G401.6 (cell line): ENCODE results near the gene S100A5.
"Not testable (repeated sequence)": the region's sequence is repeated elsewhere in the genome, so short reads cannot be mapped to it uniquely, and the experiment has no call there.

Source experiments
- FAIRE-seq: peaks from 2 replicates; lab custom pipeline; 2012; peaks lifted over from hg19 to GRCh38; lab: Jason Lieb, UNC

S100A5 gene

DNA sequence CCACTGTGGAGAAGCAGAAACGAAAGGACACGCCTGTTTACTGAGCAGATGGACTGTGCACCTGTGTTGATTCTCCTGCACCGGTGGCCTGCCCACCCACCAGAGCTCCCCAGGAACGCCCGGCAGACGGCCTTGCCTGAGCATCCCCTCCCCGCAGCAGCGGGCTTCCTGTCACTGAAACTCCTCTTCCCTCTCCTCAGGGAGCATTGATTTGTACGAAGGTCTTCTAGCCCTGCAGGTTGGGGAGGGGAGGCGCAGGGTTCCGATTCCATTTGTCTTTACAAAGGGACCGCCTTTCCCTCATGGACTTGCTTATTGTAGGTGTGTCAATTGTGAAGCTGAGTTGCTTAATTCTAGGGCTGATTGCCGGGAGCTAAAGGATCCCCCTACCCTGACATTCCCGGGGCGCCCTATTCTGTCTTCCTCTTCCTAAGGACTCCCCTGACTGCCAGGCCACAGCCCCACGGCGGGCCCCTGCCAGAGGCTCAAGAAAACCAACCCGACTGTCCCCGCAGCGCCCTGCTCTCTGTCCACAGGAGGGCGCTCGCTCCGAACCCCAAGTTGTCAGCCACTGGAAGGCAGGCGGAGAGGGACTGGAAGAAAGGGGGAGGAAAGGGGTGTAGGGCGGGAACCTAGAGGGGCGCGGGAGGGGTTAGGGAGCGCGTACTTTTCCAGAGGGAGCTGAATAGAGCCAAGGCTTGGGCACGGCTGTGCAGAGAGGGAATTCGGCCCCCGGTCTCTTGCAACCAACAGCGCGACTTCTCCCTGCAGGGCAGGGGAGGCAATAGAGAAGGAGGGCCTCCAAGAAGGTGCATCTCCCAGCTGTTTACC is 7.8 kb downstream of the S100A5 start:
- peak; percentile 72 for FAIRE-seq

DNA sequence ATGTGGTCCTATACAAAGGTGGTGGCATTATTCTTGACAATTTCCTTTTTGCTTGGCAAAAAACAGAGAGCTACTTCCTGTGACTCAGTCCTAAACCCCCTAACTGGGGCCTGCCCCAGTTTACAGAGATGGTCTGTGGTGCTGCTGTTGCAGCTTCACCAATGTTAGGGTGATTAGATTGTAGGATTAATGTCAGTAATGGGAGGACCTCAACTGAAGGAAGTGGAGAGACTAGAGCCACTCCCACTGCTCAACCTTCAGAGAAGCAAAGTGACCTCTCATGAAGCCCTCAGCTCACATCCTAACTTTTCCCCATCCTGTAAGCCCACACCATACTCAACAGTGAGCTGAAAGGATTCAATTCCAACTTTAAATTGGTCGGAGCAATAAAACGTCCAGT is 8.6 kb downstream of the S100A5 start:
- FAIRE-seq: no peak

DNA sequence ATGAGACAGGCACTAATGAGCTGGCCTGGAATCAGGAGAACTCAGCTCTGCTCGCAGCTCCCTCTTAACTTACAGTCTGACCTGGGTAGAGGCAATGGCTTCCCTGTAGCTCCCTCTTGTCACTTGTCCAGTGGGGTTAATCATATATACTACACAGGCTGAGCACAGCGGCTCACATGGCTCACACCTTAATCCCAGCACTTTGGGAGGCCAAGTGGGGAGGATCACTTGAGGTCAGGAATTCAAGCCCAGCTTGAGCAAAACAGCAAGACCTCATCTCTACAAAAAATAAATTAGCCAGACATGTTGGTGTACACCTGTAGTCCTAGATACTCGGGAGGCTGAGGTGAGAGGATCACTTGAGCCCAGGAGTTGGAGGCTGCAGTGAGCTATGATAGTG is 9.1 kb downstream of the S100A5 start:
- FAIRE-seq: no peak

DNA sequence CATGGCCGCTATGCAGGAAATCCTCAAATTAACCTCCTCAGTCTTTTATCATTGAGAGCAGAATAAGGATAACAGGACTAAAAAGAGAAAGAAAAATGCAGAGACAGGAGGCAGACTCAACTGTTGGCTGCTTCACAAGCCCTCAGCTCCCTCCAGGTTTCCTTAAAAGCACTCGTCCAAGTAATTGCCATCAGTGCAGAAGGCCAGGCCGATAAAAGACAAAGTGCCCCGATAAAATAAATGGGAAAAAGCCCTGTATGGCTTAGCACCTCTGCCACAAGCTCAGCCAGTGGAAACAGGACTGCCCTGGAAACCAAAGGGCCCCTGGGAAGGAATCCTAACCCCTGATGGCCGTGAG is 13.1 kb downstream of the S100A5 start:
- FAIRE-seq: no peak

DNA sequence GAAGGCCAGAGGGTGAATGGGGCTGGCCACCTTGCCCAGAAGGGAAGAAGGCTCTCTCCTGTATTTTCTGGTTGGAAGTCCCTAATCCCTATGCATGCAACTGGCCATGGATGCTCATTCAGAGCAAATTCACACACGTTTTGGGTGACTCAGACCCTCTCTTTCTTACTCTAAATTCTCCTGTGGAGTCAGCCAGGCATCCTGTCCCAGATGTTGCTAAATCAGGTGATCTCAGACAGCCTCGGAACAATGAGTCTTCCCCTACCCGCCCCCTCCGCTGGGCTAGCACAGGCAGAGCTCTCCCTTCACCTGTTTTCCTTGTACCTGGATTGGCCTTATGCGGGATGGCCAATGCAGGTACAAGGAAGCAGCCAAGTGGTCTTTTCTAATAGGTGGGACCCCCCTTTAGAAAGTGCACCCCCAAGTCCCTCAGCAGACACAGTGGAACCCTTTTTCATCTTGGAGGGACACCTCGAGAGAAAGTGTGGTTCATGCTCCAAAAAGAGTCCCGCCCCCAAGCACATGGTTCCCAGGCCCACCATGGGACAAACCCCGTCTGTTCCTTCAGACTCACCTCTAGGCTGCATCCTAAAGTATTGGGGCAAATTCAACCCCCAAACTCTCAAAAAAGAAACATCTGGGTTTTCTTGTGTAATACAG is 13.6 kb downstream of the S100A5 start:
- FAIRE-seq: no peak

DNA sequence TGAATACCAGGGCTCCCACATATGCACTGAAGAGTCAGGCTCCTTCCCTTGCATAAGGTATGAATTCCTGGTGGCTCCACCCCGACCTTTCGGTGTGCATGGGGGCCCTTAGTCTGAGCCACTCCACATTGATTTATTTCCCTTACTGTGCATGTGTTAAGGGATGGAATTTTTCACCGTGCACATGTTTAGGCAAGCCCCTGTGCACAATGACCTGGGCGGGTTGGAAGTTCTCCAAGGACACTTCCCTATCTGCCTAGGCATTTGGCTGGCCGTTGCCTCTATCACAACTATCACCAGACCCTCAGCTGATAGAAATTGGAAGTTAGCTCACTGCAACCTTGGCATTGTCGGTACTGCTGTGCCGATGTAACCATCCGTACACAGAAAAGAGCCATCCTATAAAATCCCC is 14.6 kb downstream of the S100A5 start:
- FAIRE-seq: no peak

DNA sequence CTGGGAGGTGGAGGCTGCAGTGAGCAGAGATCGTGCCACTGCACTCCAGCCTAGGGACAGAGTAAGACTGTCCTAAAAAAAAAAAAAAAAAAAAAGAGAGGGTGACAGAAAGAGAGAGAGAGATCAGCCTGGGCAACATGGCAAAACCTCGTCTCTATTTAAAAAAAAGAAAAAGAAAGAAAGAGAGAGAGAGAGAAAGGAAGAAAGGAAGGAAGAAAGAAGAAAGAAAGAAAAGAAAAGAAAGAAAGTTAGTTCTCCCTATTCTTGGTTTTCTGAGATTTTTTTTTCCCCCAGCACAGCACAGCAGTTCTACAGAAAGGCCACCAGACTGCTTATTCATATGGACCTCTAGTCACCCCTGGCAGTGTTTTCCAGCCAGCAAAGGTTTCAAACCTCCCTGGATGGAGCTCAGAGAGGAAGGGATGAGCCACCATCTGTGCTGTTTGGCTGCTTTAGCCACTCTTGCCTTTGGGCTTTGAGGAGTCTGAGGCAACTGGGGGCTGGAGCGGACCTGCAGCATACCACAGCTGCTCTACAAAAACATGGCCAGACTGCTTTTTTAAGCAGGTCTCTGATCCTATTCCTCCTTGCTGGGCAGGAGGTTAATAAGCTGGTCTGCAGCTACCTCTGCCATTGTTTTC is 15.5 kb downstream of the S100A5 start:
- FAIRE-seq: no peak

DNA sequence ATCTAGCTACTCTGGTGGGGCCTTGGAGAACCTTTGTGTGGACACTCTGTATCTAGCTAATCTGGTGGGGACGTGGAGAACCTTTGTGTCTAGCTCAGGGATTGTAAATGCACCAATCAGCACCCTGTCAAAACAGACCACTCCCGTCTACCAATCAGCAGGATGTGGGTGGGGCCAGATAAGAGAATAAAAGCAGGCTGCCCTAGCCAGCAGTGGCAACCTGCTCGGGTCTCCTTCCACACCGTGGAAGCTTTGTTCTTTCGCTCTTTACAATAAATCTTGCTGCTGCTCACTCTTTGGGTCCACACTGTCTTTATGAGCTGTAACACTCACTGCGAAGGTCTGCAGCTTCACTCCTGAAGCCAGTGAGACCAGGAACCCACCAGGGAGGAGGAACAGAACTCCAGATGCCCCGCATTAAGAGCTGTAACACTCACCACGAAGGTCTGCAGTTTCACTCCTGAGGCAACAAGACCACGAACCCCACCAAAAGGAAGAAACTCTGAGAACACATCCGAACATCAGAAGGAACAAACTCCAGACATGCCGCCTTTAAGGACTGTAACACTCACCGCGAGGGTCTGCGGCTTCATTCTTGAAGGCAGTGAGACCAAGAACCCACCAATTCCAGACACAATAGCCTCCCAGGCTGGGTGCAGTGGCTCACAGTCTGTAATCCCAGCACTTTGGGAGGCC is 18.2 kb downstream of the S100A5 start:
- not testable (repeated sequence) for FAIRE-seq

DNA sequence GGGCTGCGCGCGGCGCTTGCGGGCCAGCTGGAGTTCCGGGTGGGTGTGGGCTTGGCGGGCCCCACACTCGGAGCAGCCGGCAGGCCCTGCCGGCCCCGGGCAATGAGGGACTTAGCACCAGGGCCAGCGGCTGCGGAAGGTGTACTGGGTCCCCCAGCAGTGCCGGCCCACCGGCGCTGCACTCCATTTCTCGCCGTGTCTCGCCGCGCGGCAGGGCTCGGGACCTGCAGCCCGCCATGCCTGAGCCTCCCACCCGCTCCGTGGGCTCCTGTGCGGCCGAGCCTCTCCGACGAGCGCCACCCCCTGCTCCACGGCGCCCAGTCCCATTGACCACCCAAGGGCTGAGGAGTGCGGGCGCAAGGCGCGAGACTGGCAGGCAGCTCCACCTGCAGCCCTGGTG is 18.9 kb downstream of the S100A5 start:
- not testable (repeated sequence) for FAIRE-seq

DNA sequence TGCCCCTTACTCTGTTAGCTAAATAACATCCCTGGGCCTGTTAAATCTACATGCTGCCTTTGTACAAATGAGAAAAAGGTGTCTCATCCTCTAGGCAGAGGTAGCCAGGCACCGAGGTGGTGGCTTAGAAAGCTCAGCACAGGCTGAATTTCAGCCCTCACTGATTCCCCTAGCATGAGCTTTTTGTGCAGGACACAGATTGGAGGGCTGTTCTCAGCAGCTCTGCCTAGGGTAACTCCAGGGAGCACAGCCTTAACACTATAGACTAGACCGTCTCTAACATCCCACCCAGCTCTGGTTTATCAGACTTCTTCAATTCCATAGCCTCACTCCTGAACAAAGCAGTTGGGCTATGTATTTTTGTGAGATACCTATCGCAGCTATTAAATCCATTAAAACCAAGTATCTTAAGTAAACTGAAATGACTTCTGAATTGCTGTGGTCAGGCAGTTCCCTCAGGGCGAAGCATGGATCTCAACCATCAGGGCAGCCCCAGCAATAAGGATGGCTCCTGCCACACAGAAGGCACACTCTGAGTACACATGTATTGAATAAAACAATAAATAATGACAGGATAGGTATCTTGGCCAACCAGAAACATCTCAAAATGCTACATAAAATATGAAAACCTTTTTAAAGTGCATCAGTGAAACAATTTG is 19.8 kb downstream of the S100A5 start:
- FAIRE-seq: no peak

DNA sequence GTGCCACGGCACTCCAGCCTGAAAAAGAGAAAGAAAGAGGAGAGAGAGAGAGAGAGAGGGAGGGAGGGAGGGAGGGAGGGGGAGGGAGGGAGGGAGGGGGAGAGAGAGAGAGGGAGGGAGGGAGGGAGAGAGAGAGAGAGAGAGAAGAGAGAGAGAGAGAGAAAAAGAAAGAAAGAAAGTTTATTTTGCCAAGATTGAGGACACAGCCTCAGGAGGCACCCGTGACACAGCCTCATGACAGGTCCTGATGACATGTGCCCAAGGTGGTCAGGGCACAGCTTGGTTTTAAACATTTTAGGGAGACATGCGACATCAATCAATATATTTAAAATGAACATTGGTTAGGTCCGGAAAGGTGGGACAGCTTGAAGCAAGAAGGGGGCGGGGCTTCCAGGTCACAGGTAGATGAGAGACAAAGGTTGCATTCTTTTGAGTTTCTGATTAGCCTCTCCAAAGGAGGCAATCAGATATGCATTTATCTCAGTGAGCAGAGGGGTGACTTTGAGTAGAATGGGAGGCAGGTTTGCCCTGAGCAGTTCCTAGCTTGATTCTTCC is 20.5 kb downstream of the S100A5 start:
- FAIRE-seq: not testable (repeated sequence)

DNA sequence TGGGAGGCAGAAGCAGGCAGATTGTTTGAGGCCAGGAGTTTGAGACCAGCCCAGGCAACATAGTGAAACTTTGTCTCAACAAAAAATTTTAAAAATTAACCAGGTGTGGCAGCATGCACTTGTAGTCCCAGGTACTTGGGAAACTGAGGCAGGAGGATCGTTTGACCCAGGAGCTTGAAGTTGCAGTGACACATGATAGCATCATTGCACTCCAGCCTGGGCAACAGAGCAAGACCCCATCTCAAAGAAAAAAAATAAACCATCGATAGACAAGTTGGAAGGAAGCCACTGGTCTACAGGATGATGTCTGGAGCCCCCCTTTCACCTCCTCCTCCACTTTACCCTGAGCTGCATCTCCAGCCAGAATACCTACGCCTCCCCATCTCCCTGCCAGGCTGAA is 21.5 kb downstream of the S100A5 start:
- no peak for FAIRE-seq

DNA sequence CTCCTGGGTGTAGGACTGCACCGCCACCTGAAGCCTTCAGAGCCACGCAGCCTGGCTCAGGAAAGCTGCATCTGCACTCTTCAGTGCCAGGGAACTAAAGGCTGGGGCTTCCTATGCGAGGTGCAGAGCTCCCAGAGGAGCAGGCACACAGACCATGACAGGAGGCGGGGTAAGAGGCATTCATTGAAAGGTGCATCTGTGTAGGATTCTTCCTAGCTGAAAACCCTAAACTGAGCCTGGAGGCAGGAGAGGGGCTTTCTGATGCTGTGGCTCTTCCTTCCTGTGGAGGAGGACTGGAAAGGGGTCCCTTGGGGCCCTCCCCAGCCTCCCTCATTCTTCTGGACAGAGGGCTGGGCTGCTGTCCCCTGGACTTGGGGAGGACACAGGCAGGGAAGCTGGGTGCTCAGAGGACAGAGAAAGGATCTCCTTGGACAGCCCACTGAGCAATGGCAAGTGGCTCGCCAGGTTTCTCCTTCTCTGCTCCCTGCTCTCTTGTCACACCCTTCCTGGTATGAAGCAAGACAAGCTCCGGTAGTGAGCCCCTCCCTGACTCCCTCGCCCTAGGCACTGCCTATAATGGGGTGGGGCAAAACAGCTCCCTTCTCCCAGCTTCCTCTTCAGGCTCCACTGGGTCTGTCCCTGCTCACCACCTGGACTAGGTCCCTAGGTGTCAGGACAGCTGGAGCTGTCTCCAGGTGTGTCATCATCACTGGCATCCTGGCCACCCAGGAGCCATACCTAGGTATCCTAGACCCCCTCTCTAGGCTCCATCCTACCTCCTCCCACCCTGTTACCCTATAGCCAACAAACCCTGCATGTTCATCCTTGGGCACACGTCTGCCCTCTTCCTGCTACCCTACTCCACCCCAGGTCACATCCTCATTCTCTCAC is 25.0 kb downstream of the S100A5 start:
- no peak for FAIRE-seq

DNA sequence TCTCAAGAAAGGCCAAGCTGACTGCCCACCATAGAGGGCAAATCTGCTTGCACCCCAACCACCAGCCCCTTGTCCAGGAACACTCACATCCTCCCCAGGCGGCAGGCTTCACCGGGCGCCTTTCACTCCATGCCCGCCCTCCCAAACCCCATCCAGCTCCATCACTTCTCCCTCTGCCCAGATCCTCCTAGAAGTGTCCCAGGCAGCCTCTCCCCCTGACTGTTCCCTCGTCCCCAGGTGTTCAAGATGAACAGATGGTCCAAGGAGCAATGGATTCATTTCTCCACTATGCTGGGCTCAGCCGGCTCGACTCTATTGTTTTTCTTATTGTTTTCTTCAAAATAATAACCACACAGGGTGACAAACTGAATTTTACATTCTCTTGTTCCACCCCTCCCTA is 27.1 kb downstream of the S100A5 start:
- FAIRE-seq: no peak

DNA sequence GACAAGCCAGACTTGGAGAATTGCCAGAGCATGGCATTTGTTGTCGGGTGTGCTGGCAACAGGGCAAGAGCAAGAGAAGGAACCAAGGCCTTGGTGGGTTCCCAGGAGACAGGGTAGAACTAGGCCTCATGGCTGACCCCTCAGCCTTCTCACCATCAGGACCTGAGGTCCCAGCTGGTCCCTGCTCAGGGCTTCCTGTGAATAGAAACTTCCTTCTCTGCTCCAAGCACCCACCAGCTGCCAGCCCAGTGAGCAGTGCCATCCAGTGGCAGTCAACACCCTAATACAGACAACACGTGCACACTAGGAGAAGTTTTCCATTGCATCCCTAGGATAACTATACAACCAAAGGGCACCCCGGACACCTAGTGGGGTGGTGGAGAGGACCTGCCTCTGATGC is 27.7 kb downstream of the S100A5 start:
- no peak for FAIRE-seq

DNA sequence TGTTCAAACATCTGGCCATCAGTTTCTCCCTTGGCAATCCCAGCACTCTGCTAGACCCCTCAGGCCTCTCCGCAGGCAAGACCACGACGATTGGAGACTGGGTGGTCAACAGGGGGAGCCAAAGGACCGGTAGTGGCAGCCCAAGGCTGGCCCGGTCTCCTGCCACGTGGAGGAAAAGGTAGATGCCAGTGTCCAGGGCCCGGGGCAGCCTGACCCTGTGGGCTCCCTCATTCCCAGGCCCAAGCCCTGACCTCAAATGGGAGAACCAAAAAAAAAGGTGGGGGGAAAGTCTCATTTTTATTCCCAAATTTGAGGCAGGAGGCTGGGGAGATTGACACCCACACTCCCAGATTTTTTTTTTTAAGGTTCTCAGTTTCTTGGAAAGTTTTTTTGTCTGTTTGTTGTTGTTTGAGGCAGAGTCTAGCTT is 29.7 kb downstream of the S100A5 start:
- peak; percentile 40 for FAIRE-seq

DNA sequence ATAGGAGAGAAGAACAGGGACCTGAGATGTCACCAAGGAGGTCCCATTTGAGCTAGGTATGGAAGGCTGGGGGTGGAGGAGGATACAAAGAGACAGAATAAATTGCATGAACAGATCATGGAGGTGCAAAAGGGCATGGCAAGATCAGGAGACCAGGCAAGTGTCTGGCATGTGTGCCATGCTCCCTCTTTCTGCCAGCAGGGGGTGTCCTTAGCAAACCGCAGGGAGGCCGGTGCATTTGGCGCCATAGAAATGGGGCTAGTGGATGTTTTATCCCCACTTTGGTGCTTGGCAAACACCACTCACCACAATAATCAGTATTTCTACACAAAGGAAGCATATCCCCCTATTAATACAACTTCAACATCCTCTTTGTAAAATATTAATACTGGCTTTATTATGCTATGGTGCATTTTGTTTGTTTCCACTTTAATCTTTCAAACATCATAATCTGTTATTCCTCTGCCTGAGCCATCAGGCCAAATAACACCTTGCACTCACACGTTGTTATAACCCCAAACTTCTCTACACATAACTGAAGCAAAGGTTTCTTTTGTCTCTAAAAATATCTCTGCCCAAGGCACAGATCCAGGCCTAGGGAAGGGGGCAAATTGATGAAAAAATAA is 30.9 kb downstream of the S100A5 start:
- no peak for FAIRE-seq

DNA sequence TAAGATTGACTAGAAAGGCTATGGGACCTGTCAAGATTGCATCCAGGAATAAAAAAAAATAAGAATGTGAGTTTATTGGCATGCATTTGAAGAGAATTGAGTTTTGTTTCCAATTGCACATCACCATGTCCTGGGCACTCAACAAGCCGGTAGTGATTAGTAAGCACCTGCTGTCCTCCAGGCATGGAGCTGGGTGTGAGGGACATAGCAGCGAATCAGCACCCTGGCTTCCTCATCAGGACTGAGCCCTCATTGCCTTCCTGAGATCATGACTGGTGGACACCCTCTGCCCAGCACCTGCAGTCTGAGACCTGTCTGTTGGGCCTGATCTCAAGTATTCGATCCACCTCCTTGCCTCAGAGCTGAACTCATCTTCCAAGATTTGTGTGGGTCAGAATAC is 31.7 kb downstream of the S100A5 start:
- no peak for FAIRE-seq

DNA sequence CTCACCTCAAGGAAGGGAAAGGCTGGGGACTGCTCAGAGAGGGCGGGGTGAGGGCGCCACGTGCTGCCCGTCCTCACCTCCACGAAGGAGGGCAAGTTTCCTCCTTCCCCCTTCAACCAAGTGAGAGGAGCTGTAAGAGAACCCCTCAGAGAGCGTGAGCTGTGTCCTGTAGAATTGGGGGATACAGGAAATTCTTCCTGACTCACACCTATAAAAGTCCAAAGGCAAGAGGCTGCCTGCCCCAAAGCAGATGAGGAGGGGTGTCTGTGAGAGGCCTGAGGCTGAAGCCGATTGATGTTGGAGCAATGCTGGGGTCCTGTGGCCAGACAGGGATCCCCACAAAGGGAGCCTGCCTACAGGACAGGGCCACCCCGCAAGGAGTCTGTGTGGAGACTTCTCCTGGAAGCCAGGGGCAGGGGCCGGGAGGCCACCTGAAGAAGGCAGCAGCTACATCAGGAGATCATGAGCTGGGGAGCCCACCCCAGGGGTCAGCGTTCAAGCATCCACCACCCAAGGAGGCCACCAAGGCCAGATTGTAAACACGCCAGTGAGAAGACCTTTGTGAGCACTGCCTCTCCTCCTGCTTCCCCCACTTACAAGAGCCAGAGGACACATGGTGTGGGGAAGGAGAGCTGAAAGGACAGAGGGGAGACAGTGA is 32.7 kb downstream of the S100A5 start:
- no peak for FAIRE-seq

DNA sequence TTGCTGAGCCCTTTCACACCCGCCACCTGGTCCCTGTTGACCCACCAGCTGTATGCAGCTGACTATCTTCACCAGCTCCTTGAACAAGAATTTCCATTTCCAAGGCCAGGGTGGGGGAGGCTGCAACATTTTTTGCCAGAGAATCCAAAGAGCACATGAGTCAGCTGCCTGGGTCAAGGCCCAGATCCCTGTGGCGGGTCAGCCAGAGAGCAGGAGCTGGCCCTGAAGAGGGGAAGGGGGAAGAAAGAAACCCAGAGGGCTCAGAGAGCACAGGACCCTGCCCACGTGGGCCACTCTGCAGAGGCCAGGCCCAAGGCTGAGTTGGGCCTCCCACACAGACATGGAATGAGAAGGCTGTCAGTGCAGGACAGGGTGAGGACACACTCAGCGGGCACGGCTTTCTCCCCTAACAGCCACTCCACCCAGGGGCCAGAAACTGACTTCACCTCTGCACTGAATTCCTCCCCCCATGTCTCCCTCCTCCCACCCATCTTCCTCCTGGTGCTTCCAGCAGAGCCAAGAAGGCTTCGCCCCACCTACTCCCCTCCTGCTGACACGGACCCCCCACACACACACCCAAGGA is 33.8 kb downstream of the S100A5 start:
- FAIRE-seq: no peak
